HG02938 (cell line): ENCODE data around the gene ABCA1.
"Not testable (repeated sequence)": the region's sequence is repeated elsewhere in the genome, so short reads cannot be mapped to it uniquely, and the experiment has no call there.

Experiments used
- ATAC-seq: cut with Tn5 transposase; IDR thresholded peaks from one replicate; pipeline ENCODE4 v1.9.1; 2021; ENCODE audit warnings: mild to moderate bottlenecking, moderate library complexity; ENCODE audit not compliant: unreplicated experiment

The ABCA1 gene

DNA sequence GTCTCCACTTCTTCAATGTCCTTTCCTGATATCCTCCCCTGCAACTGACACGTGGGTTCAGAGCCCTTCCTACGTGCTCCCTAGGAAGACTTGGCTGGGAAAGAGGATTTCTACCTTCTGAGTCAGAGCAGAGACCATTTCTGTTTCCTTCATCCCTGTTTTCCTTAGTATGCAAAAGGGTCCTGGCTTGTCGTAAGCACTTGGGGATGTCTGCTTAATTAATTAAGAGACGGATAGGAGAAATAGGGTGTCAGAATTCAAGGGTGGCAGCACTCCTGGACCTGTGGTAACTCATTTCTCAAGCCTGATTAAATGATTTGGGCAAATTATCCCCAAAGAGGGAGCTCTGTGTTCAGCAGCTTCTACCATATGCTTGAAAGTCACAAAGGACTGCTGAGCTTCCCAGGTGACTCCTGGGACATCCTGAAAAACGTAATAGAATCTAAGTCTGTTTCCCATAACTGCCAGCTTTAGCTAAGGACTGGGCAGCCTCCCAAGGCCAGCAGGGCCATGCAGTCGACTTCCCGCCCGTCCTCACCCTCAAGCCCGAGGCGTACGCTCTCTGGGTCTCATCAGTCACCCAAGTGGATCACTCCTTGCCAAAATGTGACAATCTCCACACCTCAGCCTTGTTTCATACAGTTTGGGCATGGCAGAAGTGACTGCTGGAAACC lies 20.5 kb downstream of the ABCA1 start:
- ATAC-seq: no peak

DNA sequence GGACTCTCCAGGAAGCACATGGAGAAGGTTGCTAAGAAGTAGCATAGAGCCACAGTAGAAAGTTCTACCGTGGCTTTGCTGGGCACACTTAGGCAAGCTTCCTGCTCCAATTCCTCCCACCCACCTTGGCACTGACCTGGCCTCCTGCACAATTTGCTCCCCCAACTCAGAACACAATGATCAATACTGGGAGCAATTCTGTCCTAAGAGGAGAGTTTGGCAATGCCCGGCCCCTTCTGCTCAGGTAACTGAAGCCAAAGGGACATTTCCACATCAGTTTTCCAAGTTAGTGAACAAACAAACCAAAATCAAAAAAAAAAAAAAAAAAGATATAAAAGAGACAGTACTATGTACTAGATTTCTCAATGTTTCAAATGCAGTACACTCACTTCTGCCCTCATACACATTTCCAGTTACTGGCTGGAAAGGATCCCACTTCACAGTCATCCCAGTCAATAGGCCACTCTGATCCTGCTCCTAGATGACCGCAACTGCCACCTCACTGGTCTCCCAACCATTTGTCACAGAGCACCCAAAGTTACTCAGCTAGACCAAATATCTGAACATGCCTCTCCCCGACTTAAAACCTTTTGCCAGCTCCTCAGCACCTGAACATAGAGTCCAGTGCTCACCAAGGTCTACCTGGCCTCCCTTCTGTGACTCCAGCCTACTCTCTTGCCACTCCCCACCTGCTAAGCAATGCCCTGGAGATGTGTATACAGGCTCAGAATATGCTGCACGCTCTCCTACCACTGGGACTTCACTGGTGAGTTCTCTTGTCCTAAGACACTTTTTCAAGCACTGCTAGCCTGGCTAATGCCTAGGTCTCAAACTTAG lies 21.3 kb downstream of the ABCA1 start:
- no peak for ATAC-seq

DNA sequence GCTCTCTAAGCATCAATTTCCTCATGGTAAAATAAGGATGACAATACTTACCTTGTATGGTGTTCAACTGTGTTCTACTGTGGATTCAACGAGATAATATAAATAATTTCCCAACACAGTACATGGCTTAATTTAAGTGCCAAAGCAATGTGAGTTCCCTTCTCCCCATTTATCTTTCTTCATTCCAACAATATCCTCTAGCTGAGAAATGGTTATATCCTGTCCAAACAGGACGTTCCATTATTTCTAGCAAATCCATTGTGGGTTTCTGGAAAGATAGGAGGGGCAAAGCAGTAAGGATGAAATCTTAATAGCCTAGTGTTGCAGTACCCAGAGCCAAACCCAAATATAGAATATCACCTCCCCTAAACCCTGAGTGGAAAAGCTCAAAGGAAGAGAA lies 22.0 kb downstream of the ABCA1 start:
- no peak for ATAC-seq

GRCh38 chr9:104905153-104905901 lies 22.6 kb downstream of the ABCA1 start:
- ATAC-seq: no peak

GRCh38 chr9:104903609-104904008 lies 24.3 kb downstream of the ABCA1 start:
- ATAC-seq: no peak

DNA sequence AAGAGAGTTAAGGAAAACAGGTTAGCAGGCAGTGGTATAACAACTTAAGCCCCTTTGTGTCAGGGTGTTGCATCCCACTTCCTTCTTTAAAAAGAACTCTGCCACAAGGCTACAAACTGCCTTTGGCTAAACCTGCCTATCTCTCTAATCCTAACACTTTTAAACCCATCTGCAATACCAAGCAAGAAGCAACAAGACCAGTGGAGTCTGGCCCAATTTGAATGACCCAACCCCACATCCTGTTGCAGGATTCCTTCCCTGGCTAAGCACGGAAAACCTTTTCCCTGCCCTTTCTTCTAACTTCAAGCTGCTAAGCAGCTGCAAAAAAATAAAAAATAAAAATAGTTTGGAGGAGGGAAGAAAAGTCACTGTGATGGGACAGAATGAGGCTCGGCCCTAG lies 27.1 kb downstream of the ABCA1 start:
- ATAC-seq: no peak

DNA sequence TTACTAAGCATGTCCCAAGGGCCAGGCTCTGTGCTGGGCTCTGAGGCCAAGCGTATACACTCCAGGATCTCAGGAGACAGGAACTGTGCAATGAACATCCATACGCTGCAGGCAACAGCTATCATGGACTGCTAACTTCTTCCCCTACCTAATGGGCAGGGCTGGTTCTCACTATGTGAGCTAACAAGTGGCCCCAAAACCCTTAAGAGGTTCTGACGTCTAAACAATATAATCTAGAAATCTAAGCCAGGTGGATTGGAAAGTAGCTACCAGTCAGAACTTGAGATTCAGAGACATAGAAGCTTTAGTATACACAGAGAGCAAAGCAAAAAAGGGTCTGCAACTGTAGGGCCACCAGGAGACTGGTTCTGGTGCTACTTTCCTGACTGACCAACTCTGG lies 27.6 kb downstream of the ABCA1 start:
- ATAC-seq: no peak

- ATAC-seq: no peak
These were observed 28.2 kb downstream of the ABCA1 start for GRCh38 chr9:104899759-104900247.

- ATAC-seq: not testable (repeated sequence)
These were observed 29.6 kb downstream of the ABCA1 start for GRCh38 chr9:104898376-104898775.

DNA sequence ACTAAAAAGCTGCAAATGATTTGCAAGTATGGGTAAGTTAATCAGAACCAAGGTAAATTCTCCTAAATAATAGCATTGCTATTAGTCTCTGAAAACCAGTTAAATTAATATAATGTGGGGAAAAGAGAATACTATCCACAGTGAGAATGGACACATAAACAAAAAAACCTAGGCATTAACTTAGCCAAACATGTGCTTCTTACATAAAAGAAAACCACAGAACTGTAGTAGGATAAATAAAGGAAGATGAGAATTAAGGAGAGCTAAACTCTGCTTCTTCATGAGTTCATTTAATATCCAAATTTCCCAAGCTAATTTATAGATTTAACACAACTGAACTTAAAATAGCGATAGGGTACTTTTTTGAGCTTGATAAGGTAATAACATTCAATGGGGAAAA lies 31.8 kb downstream of the ABCA1 start:
- ATAC-seq: no peak

DNA sequence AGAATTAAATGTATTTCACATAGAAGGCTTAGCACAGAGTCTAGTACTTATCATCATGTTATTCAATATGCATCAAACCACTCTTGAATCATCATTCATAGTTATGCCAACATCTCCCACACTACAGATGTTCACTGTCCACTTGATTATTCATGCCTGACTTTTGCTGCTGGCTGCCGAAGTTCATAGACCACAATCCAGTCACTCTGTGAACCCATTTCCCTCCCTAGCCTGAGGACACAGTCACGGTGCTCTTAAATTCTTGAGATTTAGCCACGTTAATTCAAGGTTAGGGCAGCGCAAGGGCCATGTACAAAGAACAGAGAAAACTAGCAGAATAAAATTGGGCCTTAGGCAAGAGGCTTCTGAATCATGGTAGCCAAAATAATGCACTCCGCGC lies 32.4 kb downstream of the ABCA1 start:
- ATAC-seq: no peak

DNA sequence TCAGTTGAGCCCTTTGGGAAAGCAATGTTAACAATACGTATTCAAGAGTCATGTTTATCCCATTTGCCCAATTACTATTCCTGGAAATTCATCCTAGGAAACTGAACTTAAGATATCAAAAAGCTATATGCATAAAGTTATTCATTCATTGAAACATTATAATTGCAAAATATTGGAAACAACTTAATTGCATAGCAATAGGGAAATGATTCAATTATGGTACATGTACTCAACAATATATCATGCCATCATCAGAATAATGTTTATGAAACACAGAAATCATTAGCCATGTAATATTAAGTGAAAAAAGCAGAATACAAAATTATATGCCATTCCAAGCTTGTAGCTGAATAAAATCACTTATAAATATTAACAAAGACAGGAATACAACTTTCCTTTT lies 35.3 kb downstream of the ABCA1 start:
- ATAC-seq: no peak

DNA sequence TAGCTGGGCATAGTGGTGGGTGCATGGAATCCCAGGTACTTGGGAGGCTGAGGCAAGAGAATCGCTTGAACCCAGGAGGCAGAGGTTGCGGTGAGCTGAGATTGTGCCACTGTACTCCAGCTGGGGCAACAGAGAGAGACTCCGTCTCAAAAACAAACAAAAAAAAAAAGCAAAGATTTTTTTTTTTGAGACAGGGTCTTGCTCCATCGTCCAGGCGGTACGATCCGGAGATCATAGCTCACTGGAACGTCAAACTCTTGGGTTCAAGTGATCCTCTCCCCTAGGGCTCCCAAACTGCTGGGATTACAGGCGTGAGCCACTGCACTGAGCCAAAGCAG lies 37.6 kb downstream of the ABCA1 start:
- ATAC-seq: no peak

- no peak for ATAC-seq
These were observed 41.9 kb downstream of the ABCA1 start for GRCh38 chr9:104885818-104886709.

DNA sequence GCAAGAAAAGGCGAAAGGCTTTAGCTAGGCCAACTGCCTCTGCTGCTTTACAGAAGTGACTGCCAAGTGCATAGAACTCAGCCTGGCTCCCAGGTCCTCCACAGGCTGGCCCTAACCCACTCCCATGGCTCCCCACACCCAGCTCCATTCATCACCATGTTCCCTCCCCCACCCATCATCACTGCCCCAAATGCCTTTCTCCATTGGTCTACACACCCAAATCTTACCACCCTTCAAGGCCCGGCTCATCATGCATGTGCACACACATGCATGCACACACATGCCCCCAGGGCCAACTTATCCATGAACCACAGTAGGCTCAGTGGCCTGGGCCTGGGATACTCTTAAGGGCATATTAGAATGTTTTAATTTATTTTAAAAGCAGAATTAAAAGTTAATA lies 44.8 kb downstream of the ABCA1 start:
- ATAC-seq: no peak

DNA sequence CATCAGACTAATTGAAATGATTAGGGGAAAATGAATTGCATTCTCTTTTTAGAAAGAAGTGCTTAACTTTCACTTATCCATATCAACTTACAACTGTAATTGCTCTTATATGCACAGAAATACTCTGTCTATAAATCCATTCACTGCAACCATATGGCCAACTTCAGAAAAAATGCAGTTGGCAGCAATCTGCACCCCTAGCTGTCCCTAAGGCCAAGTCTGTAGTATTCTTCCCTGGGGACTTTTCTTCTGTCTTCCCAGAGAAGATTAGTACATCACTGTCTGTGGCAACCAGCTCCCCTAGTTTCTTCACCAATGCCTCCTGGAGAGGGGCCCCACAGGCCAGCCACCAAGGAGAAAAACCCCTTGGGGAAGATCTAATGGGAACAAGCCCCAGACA lies 45.4 kb downstream of the ABCA1 start:
- ATAC-seq: no peak

- no peak for ATAC-seq
These were observed 45.9 kb downstream of the ABCA1 start for GRCh38 chr9:104882086-104882485.

DNA sequence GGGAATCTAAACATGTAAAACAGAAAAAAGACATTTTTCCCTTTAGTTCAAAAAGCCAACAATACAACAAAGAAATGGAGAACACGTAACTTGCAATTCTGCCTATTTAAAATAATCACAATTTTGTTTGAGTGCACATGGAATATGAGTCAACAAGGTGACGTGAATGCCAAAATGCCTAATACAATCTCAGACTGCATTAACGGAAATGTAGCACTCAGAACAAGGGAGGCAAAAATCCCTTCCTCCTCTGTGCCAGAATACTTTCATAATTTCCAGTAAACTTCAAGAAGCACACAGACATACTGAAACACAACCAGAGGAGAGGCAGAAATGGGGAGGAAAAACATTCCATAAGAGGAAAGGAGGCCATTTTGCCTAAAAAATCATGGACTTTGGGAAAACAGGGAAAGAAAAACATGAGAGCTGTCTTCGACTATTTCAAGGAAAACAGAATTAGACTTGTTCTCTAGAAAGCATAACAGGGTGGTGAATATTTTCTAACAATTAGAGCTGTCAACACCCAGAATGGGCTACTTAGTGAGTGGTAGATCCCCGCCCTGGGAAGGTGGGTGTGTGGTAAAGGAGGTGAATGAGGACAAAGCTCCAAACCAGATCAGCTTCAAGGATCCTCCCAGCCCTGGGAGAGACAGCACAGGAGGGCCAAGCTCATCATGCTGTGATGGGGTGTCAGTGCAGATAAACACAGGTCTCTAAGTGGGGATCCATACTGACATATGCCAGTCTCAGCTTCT lies 48.2 kb downstream of the ABCA1 start:
- ATAC-seq: no peak

- no peak for ATAC-seq
These were observed 51.4 kb downstream of the ABCA1 start for GRCh38 chr9:104876587-104876986.

GRCh38 chr9:104875897-104876296 lies 52.1 kb downstream of the ABCA1 start:
- ATAC-seq: no peak
